OCI-LY3 (cell line): Measurements from ENCODE around the gene GJB1.

Experiments used
- CTCF ChIP-seq: fragments of 200-600, 300-600 bp; sonication (generic); IDR thresholded peaks from 2 replicates; pipeline ENCODE4 v1.5.1; 2014; ENCODE audit warnings: antibody characterized with exemption, low read length, low read depth
- EZH2phosphoT487 ChIP-seq: fragments of 200-600 bp; shearing (Covaris generic); IDR thresholded peaks from 2 replicates; pipeline ENCODE4 v1.6.1; 2018; ENCODE audit warnings: antibody characterized with exemption, mixed run types, low read depth

- TF ChIP-seq CTCF (no peak), EZH2phosphoT487 (no peak)
Observed at GRCh38 chrX:71241301-71241700, 18.3 kb downstream of the GJB1 start.
